ENCODE data around the gene VPS9D1. TPM values are rescaled to one million over a fixed set of nuclear protein-coding genes. Genes with fewer than 3 reads are reported as not detected.

Gene VPS9D1
- total RNA-seq, 1 experiment from 2014 or later: 4.2 TPM

DNA sequence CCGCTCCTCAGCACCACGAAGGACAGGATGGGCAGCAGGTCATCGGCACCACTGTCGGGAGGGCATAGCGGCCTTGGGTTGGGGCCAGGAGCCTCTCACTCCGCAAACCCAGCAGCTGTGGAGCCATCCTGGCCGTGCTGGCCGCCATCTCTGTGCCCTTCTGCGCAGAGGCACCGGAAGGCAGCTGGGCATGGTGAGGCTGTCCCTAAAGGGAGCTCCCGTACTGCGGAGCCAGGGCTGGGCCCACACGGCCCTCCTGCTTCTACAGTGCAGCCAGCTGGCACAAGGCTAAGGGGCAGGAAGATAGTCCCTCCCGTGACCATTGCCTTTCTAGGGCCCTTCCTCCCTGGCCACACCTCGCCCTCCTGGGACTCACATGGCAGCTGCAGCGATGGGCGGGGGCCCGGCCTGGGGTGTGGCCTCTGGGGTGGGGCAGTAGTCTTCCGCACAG is 12.2 kb downstream of the VPS9D1 start:
- POLR2A ChIA-PET: interaction anchor here (0.6 to 1.0 kb wide), 2 partner anchors 14 to 141 kb away, joined by 3 to 4 read pairs; no protein-coding TSS in a partner anchor

DNA sequence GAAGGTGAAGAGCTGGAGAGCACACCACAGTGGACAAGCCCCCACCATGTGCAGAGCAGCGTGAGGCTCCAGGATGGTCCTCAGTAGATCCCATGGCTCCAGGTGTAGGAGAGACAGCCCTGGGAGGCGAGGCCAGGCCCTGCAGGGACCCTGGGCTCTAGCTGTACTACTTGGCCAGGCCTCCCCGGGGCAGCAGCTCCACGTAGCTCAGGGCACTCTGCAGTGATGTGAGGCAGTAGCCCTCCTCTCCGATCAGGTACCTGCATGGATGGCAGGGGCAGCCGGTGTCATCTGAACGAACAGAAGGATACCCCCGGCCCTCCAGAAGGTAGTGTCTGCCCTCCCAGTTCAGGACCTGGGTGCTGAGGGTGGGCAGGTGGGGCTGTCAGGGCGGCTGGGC is 13.0 kb downstream of the VPS9D1 start:
- Mint-ChIP-seq H3K36me3 (no peaks in the 10 kb centered on the region), H3K27me3 (ENCODE audit: low read depth) (peaks cover 39% of the 10 kb centered on the region), H3K4me1 (peaks cover 11% of the 10 kb centered on the region), H3K27ac (no peak overlapping the region), H3K9me3 (no peaks in the 10 kb centered on the region), H3K4me3 (no peak overlapping the region)
- no peak for TF ChIP-seq ETV6 (CRISPR knock-in tag; IDR thresholded peaks at IDR 0.05)
- no peak for TF ChIP-seq NFE2L1 (CRISPR knock-in tag; IDR thresholded peaks at IDR 0.05)
- TF ChIP-seq, protein P1, sequence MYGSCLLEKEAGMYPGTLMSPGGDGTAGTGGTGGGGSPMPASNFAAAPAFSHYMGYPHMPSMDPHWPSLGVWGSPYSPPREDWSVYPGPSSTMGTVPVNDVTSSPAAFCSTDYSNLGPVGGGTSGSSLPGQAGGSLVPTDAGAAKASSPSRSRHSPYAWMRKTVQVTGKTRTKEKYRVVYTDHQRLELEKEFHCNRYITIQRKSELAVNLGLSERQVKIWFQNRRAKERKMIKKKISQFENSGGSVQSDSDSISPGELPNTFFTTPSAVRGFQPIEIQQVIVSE (CRISPR knock-in tag; IDR thresholded peaks at IDR 0.05; ENCODE audit: borderline replicate concordance): no peak
- POLR2A ChIA-PET: no interaction called here
- ATAC-seq (no peak), DNase-seq (ENCODE audit: low spot score) (no peak)
- CTCF ChIA-PET: interaction anchor here (0.6 to 6.2 kb wide), 4 partner anchors 7 to 216 kb away, joined by 3 to 36 read pairs (median 10); partner anchors contain the start of genes SPATA2L and VPS9D1

More for the DNA sequence above, 12.2 kb downstream of the VPS9D1 start:
- TF ChIP-seq FOXP1 (CRISPR knock-in tag; IDR thresholded peaks at IDR 0.05; ENCODE audit: borderline replicate concordance) (0 out of 2 replicates have a peak, but pooled peaks have one; percentile 31), SMAD3 (CRISPR knock-in tag; IDR thresholded peaks at IDR 0.05; ENCODE audit: borderline replicate concordance) (no peak)
- CTCF ChIA-PET: interaction anchor here (0.8 to 6.2 kb wide), 5 partner anchors 8 to 217 kb away, joined by 3 to 36 read pairs (median 3); partner anchors contain the start of genes SPATA2L and VPS9D1
- H3K4me1 Mint-ChIP-seq: peaks cover 11% of the 10 kb centered on the region
- no peak overlapping the region for H3K27ac Mint-ChIP-seq
- ATAC-seq: no peak
- H3K9me3 Mint-ChIP-seq: no peaks in the 10 kb centered on the region
- no peak for DNase-seq (ENCODE audit: low spot score)
- no peak overlapping the region for H3K4me3 Mint-ChIP-seq
- peaks cover 31% of the 10 kb centered on the region for H3K27me3 Mint-ChIP-seq (ENCODE audit: low read depth)
- H3K36me3 Mint-ChIP-seq: no peaks in the 10 kb centered on the region

DNA sequence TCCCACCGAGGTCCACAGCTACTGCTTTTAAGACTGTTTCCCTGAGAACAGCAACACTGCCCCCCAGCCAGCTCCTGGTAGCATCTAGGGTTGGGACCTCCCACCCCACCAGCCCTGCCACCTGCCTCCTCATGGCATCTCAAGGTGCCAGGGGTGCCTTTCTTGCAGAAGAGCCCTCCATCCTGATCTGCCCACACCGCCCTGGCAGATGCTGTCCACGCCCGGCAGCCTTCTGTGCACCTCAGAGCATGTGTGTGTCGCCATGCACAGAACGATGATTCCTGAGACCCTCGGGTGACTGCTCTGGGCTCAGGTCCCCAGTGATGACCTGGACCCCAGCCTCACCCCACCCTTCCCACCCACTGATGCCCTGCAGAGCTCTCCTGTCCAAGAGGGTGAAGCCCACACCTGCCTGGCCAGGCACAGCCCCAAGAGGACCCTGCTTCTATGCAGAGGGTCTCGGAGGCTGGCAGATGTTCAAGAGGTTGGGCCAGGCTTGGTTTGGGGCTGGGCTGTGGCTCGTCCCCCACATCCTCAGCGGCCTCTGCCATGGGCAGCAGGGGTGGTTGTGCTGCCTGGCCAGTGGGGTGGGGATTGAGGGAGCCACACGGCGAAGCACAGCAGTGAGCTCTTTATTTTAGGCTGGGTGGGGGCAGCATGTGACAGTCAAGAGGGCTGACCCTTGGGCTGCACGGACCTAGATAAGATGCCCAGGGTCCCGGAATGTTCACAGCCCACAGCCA is 14.0 kb downstream of the VPS9D1 start:
- Mint-ChIP-seq H3K4me1 (peaks cover 17% of the 10 kb centered on the region), H3K4me3 (peak overlapping the region; percentile 52; the same call in 1 of the 2 replicates), H3K9me3 (no peaks in the 10 kb centered on the region), H3K36me3 (no peaks in the 10 kb centered on the region), H3K27me3 (ENCODE audit: low read depth) (peaks cover 40% of the 10 kb centered on the region), H3K27ac (no peak overlapping the region)
- CTCF ChIA-PET: interaction anchor here (0.6 to 2.7 kb wide), 36 partner anchors 8 to 376 kb away, joined by 3 to 18 read pairs (median 4); partner anchors contain the start of genes CDK10, CHMP1A, FANCA and SPATA33
- ATAC-seq (no peak), DNase-seq (ENCODE audit: low spot score) (no peak)
- POLR2A ChIA-PET: interaction anchor here (1.0 to 1.4 kb wide), 4 partner anchors 8 to 167 kb away, joined by 3 to 5 read pairs (median 4); partner anchors contain the start of genes TCF25 and VPS9D1
- TF ChIP-seq EMX1 (CRISPR knock-in tag; IDR thresholded peaks at IDR 0.05): no peak
- TF ChIP-seq, protein P2, sequence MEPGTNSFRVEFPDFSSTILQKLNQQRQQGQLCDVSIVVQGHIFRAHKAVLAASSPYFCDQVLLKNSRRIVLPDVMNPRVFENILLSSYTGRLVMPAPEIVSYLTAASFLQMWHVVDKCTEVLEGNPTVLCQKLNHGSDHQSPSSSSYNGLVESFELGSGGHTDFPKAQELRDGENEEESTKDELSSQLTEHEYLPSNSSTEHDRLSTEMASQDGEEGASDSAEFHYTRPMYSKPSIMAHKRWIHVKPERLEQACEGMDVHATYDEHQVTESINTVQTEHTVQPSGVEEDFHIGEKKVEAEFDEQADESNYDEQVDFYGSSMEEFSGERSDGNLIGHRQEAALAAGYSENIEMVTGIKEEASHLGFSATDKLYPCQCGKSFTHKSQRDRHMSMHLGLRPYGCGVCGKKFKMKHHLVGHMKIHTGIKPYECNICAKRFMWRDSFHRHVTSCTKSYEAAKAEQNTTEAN (CRISPR knock-in tag; IDR thresholded peaks at IDR 0.05): no peak
- no peak for TF ChIP-seq ZNF263 (CRISPR knock-in tag; IDR thresholded peaks at IDR 0.05; ENCODE audit: low read depth)
- no peak for TF ChIP-seq HMGA2 (CRISPR knock-in tag; IDR thresholded peaks at IDR 0.05)
- 0 out of 2 replicates have a peak, but pooled peaks have one; percentile 4 for TF ChIP-seq FOXP1 (CRISPR knock-in tag; IDR thresholded peaks at IDR 0.05; ENCODE audit: borderline replicate concordance)
- no peak for TF ChIP-seq GRHL2 (CRISPR knock-in tag; IDR thresholded peaks at IDR 0.05; ENCODE audit: insufficient replicate concordance, severe bottlenecking)

DNA sequence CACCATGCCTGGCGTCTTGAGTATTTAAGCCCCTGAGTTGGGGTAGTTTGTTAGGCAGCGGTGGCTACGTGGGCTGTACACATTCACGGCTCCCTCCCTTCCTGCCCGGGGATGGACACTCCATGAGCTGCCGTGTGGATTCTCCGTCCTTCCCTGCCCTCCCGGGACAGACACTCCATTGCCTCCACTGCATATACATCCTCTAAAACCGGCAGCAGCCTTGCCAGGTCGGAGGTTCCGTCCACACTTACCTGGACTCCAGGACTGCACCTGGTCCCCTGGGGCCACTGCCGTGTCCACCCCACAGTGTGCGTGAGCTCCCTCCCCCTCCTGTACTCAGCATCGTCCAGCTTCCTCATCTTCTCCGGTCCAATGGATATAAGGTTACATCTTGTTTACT is 15.7 kb downstream of the VPS9D1 start:
- TF ChIP-seq SMAD4 (CRISPR knock-in tag; IDR thresholded peaks at IDR 0.05) (no peak), CREB1 (CRISPR knock-in tag; IDR thresholded peaks at IDR 0.05) (no peak), ETV6 (CRISPR knock-in tag; IDR thresholded peaks at IDR 0.05) (no peak), TEAD4 (CRISPR knock-in tag; IDR thresholded peaks at IDR 0.05) (no peak), PRRX2 (CRISPR knock-in tag; IDR thresholded peaks at IDR 0.05) (no peak), NR1H2 (CRISPR knock-in tag; IDR thresholded peaks at IDR 0.05) (no peak)
- Mint-ChIP-seq H3K4me3 (no peak overlapping the region), H3K27ac (no peak overlapping the region; the same call in 1 of the 2 replicates), H3K36me3 (no peaks in the 10 kb centered on the region), H3K4me1 (peaks cover 18% of the 10 kb centered on the region), H3K9me3 (no peaks in the 10 kb centered on the region), H3K27me3 (ENCODE audit: low read depth) (peaks cover 40% of the 10 kb centered on the region)
- DNase-seq (ENCODE audit: low spot score) (no peak), ATAC-seq (no peak)
- ChIA-PET CTCF (interaction anchor here (0.7 to 2.7 kb wide), 10 partner anchors 9 to 219 kb away, joined by 3 to 17 read pairs (median 6); partner anchors contain the start of genes FANCA, SPIRE2 and VPS9D1), POLR2A (no interaction called here)

Measured in WTC11 (cell line).